HepG2 (cell line): ENCODE measurements around the gene THRAP3. TPM values are rescaled to one million over a fixed set of nuclear protein-coding genes. Genes with fewer than 3 reads are reported as not detected.

Experiments used
- ELF3 ChIP-seq: IDR thresholded peaks from 2 replicates; pipeline ENCODE4 v1.6.1; 2016; ENCODE audit warnings: missing genetic modification reagents, missing compliant biosample characterization
- EP300 ChIP-seq, 3 experiments: sonication (generic) in 1 of 3; formaldehyde crosslinking in 1 of 3; IDR thresholded peaks; 2 replicates each; pipeline versions ENCODE4 v1.5.1 to v1.6.1; 2011 to 2020; ENCODE audit warnings: low read depth in 2 of 3, low read length in 2 of 3, borderline replicate concordance in 1 of 3, improper control_type of control experiment in 1 of 3, mild to moderate bottlenecking in 1 of 3, missing genetic modification reagents in 1 of 3, moderate library complexity in 1 of 3
- FIP1L1 ChIP-seq: fragments of 200-400 bp; formaldehyde crosslinking; IDR thresholded peaks from 2 replicates; pipeline ENCODE4 v1.6.1; 2018; ENCODE audit warnings: low read depth, mild to moderate bottlenecking, low read length, moderate library complexity, borderline replicate concordance; ENCODE audit not compliant: insufficient read depth
- GABPA ChIP-seq, 2 experiments: IDR thresholded peaks; 2 replicates each; pipeline ENCODE4 v1.6.1; 2011 to 2016; ENCODE audit warnings: low read depth in 2 of 2, low read length in 1 of 2, missing biosample characterization in 1 of 2, missing genetic modification characterization in 1 of 2
- HOMEZ ChIP-seq: IDR thresholded peaks from 2 replicates; pipeline ENCODE4 v1.6.1; 2016; ENCODE audit warnings: low read depth
- MEF2D ChIP-seq: sonication (generic); formaldehyde crosslinking; IDR thresholded peaks from 2 replicates; pipeline ENCODE4 v1.5.1; 2020; ENCODE audit warnings: mild to moderate bottlenecking, missing genetic modification reagents
- NPAS2 ChIP-seq: sonication (generic); formaldehyde crosslinking; IDR thresholded peaks from 2 replicates; pipeline ENCODE4 v1.8.0; 2022; ENCODE audit warnings: mild to moderate bottlenecking, missing genetic modification reagents, borderline replicate concordance
- NR3C1 ChIP-seq: sonication (generic); formaldehyde crosslinking; IDR thresholded peaks from 2 replicates; pipeline ENCODE4 v1.4.0; 2020; ENCODE audit warnings: missing genetic modification reagents
- POLR2AphosphoS2 ChIP-seq: IDR thresholded peaks from 2 replicates; pipeline ENCODE4 v1.6.1; 2011; ENCODE audit warnings: low read depth, low read length, improper control_type of control experiment
- RXRB ChIP-seq: IDR thresholded peaks from 2 replicates; pipeline ENCODE4 v1.6.1; 2016; ENCODE audit warnings: borderline replicate concordance, missing genetic modification reagents, missing compliant biosample characterization
- SMAD9 ChIP-seq: sonication (generic); formaldehyde crosslinking; IDR thresholded peaks from 2 replicates; pipeline ENCODE4 v1.5.1; 2020; ENCODE audit warnings: mild to moderate bottlenecking, missing genetic modification reagents
- SMYD3 ChIP-seq: sonication (generic); formaldehyde crosslinking; IDR thresholded peaks from 2 replicates; pipeline ENCODE4 v1.8.1; 2023; ENCODE audit warnings: mild to moderate bottlenecking, missing genetic modification reagents
- TAF15 ChIP-seq: fragments of 200-400 bp; formaldehyde crosslinking; IDR thresholded peaks from one replicate; pipeline ENCODE4 v1.6.1; 2018; ENCODE audit warnings: mild to moderate bottlenecking, low read depth, low read length; ENCODE audit not compliant: poor library complexity, severe bottlenecking
- ZBTB38 ChIP-seq: sonication (generic); formaldehyde crosslinking; IDR thresholded peaks from 2 replicates; pipeline ENCODE4 v1.5.1; 2020; ENCODE audit warnings: mild to moderate bottlenecking, missing genetic modification reagents
- ZNF101 ChIP-seq: sonication (generic); formaldehyde crosslinking; IDR thresholded peaks from 2 replicates; pipeline ENCODE4 v1.4.0; 2020; ENCODE audit warnings: mild to moderate bottlenecking, low read depth, missing genetic modification reagents, borderline replicate concordance
- ZNF160 ChIP-seq: sonication (generic); formaldehyde crosslinking; IDR thresholded peaks from 2 replicates; pipeline ENCODE4 v1.8.0; 2022; ENCODE audit warnings: mild to moderate bottlenecking, inconsistent platforms, missing genetic modification reagents
- ZNF292 ChIP-seq: sonication (generic); formaldehyde crosslinking; IDR thresholded peaks from 2 replicates; pipeline ENCODE4 v1.8.1; 2022; ENCODE audit warnings: mild to moderate bottlenecking, low read depth, missing genetic modification reagents, borderline replicate concordance
- ZNF362 ChIP-seq: sonication (generic); formaldehyde crosslinking; IDR thresholded peaks from 2 replicates; pipeline ENCODE4 v1.4.0; 2020; ENCODE audit warnings: missing genetic modification reagents, mild to moderate bottlenecking, borderline replicate concordance
- ZNF431 ChIP-seq: sonication (generic); formaldehyde crosslinking; IDR thresholded peaks from 2 replicates; pipeline ENCODE4 v1.9.0; 2022; ENCODE audit warnings: missing genetic modification reagents, low read depth, mild to moderate bottlenecking, borderline replicate concordance
- ZNF556 ChIP-seq: sonication (generic); formaldehyde crosslinking; IDR thresholded peaks from 2 replicates; pipeline ENCODE4 v1.4.0; 2020; ENCODE audit warnings: mild to moderate bottlenecking, missing genetic modification reagents, borderline replicate concordance
- ZNF687 ChIP-seq: sonication (generic); formaldehyde crosslinking; IDR thresholded peaks from 2 replicates; pipeline ENCODE4 v1.5.1; 2020; ENCODE audit warnings: mild to moderate bottlenecking, missing genetic modification reagents, moderate library complexity
- ZNF761 ChIP-seq: sonication (generic); formaldehyde crosslinking; conservative IDR thresholded peaks from 2 replicates; pipeline ENCODE4 v1.4.0; 2020; ENCODE audit warnings: mild to moderate bottlenecking, missing genetic modification reagents
- polyA plus RNA-seq, 8 experiments: library from polyadenylated mRNA; depleted of rRNA in 3 of 8; stranded (reverse) in 7 of 8; unstranded in 1 of 8; fragments of >200 nt; fragmentation: Illumina TruSeq in 4 of 8; extraction: Trizol in 4 of 8; gene quantifications; 2 replicates each; pipeline versions ENCODE4 v1.2.1 to v1.2.3, GENCODE V29; 2011 to 2016; ENCODE audit warnings: low read depth in 4 of 8, missing spikeins in 1 of 8, mixed read lengths in 1 of 8; ENCODE audit not compliant: insufficient read depth in 1 of 8
- total RNA-seq, 5 experiments: library from RNA; depleted of rRNA; stranded (reverse); fragments of >200 nt; fragmentation: Illumina TruSeq; extraction: Trizol; gene quantifications; 2 replicates each; pipeline ENCODE4 v1.2.3, GENCODE V29; 2016; ENCODE audit warnings: low read depth in 1 of 5

THRAP3 gene
- total and polyA plus RNA-seq, 2 of the 13 experiments (the other 11 are each of a cell fraction or from before 2014, with no cell fraction given): 45.0 to 92.6 TPM

GRCh38 chr1:36352125-36352909 lies 128.1 kb downstream of the THRAP3 start (continued):
- TF ChIP-seq ZBTB38 (peak; percentile 68), EP300 (IDR thresholded peaks at IDR 0.05; ENCODE audit: low read depth in 2 of 2, low read length in 2 of 2) (0 out of 4 replicates have a peak, but pooled peaks of 1 of the 2 experiments have one; percentile 17), EP300 (CRISPR knock-in tag; IDR thresholded peaks at IDR 0.05; ENCODE audit: borderline replicate concordance) (no peak), ZNF101 (CRISPR knock-in tag) (no peak), ZNF160 (CRISPR knock-in tag) (no peak), NPAS2 (no peak), SMYD3 (CRISPR knock-in tag) (no peak), ZNF292 (CRISPR knock-in tag) (peak; percentile 30; the same call in 1 of the 2 replicates), MEF2D (no peak), POLR2AphosphoS2 (no peak), ZNF761 (CRISPR knock-in tag) (no peak), GABPA (IDR thresholded peaks at IDR 0.05; ENCODE audit: low read depth, low read length) (no peak), GABPA (CRISPR knock-in tag; IDR thresholded peaks at IDR 0.05; ENCODE audit: low read depth) (peak; percentile 44), SMAD9 (CRISPR knock-in tag) (no peak), TAF15 (no peak), HOMEZ (CRISPR knock-in tag) (no peak), ZNF431 (CRISPR knock-in tag) (no peak), NR3C1 (CRISPR knock-in tag) (no peak), ZNF362 (CRISPR knock-in tag) (no peak), ZNF556 (CRISPR knock-in tag) (peak; percentile 25; the same call in 1 of the 2 replicates), ELF3 (CRISPR knock-in tag) (peak; percentile 59; the same call in 1 of the 2 replicates), RXRB (CRISPR knock-in tag) (peak; percentile 33; the same call in 1 of the 2 replicates), FIP1L1 (no peak), ZNF687 (peak; percentile 92)
